Neural cell (in vitro differentiated cells): ENCODE data around the gene NUTM2G. TPM values are rescaled to one million over a fixed set of nuclear protein-coding genes. Genes with fewer than 3 reads are reported as not detected.
"Not testable (repeated sequence)": the region's sequence is repeated elsewhere in the genome, so short reads cannot be mapped to it uniquely, and the experiment has no call there.

Experiments used
- H2AFZ ChIP-seq: fragments of 200-600, 300-800 bp; sonication (generic), shearing (Covaris generic); 2 replicates; pipeline ENCODE4 v1.6.0; 2014; ENCODE audit warnings: low read depth, mild to moderate bottlenecking, antibody characterized with exemption, low read length, moderate library complexity
- H3F3A ChIP-seq: fragments of 200-600 bp; shearing (Covaris generic); 2 replicates; pipeline ENCODE4 v1.6.1; 2016; ENCODE audit warnings: mild to moderate bottlenecking, moderate library complexity, mixed read lengths, antibody characterized with exemption, low read length; ENCODE audit not compliant: insufficient read depth, poor library complexity, severe bottlenecking
- H3K27ac ChIP-seq: fragments of 200-600, 300-800 bp; sonication (generic), shearing (Covaris generic); 2 replicates; pipeline ENCODE4 v1.5.1; 2014; ENCODE audit warnings: mild to moderate bottlenecking, low read length, moderate library complexity
- H3K27me3 ChIP-seq: fragments of 300-800, 200-600 bp; sonication (generic), shearing (Covaris generic); 2 replicates; pipeline ENCODE4 v1.6.0; 2014; ENCODE audit warnings: mild to moderate bottlenecking, low read depth, low read length, moderate library complexity; ENCODE audit not compliant: insufficient read depth
- H3K36me3 ChIP-seq: fragments of 300-800, 200-600 bp; sonication (generic), shearing (Covaris generic); 2 replicates; pipeline ENCODE4 v1.5.1; 2014; ENCODE audit warnings: mild to moderate bottlenecking, antibody characterized with exemption, low read length, moderate library complexity; ENCODE audit not compliant: insufficient read depth
- H3K4me2 ChIP-seq: fragments of 300-800, 200-600 bp; sonication (generic), shearing (Covaris generic); 2 replicates; pipeline ENCODE4 v1.6.0; 2014; ENCODE audit warnings: mild to moderate bottlenecking, low read length
- H3K4me3 ChIP-seq: fragments of 300-800, 200-600 bp; sonication (generic), shearing (Covaris generic); 2 replicates; pipeline ENCODE4 v1.5.1; 2014; ENCODE audit warnings: mild to moderate bottlenecking, low read length, moderate library complexity
- H3K79me2 ChIP-seq: fragments of 200-600 bp; shearing (Covaris generic); replicated peaks from 2 replicates; pipeline ENCODE4 v1.6.0; 2014; ENCODE audit warnings: mild to moderate bottlenecking, low read length, moderate library complexity; ENCODE audit not compliant: insufficient read depth
- H3K9ac ChIP-seq: fragments of 300-800, 200-600 bp; sonication (generic), shearing (Covaris generic); 2 replicates; pipeline ENCODE4 v1.6.1; 2016; ENCODE audit warnings: mild to moderate bottlenecking, low read length, mixed read lengths
- H3K9me2 ChIP-seq: fragments of 200-600 bp; shearing (Covaris generic); 2 replicates; pipeline ENCODE4 v1.6.1; 2016; ENCODE audit warnings: mild to moderate bottlenecking, low read length, mixed read lengths; ENCODE audit not compliant: insufficient read depth
- H3K9me3 ChIP-seq: fragments of 200-600, 300-800 bp; sonication (generic), shearing (Covaris generic); 2 replicates; pipeline ENCODE4 v1.6.1; 2016; ENCODE audit warnings: mild to moderate bottlenecking, mixed run types, low read length, moderate library complexity, mixed read lengths
- H4K20me1 ChIP-seq: fragments of 200-600 bp; shearing (Covaris generic); 2 replicates; pipeline ENCODE4 v1.6.1; 2016; ENCODE audit warnings: mild to moderate bottlenecking, mixed run types; ENCODE audit not compliant: insufficient read depth
- CTCF ChIP-seq: fragments of 450-650 bp; IDR thresholded peaks from 2 replicates; pipeline ENCODE4 v1.5.1; 2014; ENCODE audit warnings: antibody characterized with exemption, mild to moderate bottlenecking, moderate library complexity; ENCODE audit not compliant: poor library complexity, severe bottlenecking
- EP300 ChIP-seq: fragments of 450-650 bp; conservative IDR thresholded peaks from 2 replicates; pipeline ENCODE4 v1.6.1; 2014; ENCODE audit warnings: antibody characterized with exemption, mild to moderate bottlenecking, moderate library complexity; ENCODE audit not compliant: poor library complexity, severe bottlenecking
- EZH2 ChIP-seq: fragments of 200-600, 300-800 bp; shearing (Covaris generic), sonication (generic); IDR thresholded peaks from 2 replicates; pipeline ENCODE4 v1.6.1; 2014; ENCODE audit warnings: antibody characterized with exemption, low read length, borderline replicate concordance, mild to moderate bottlenecking; ENCODE audit not compliant: insufficient read depth, poor library complexity, severe bottlenecking
- POLR2AphosphoS5 ChIP-seq: IDR thresholded peaks from 2 replicates; pipeline ENCODE4 v1.6.1; 2012
- RAD21 ChIP-seq: fragments of 450-650 bp; conservative IDR thresholded peaks from 2 replicates; pipeline ENCODE4 v1.6.1; 2014; ENCODE audit warnings: antibody characterized with exemption, mild to moderate bottlenecking, moderate library complexity
- REST ChIP-seq: IDR thresholded peaks from 2 replicates; pipeline ENCODE4 v1.6.1; 2012; ENCODE audit warnings: borderline replicate concordance
- SMC3 ChIP-seq: fragments of 450-650 bp; conservative IDR thresholded peaks from 2 replicates; pipeline ENCODE4 v1.6.1; 2014; ENCODE audit warnings: antibody characterized with exemption, mild to moderate bottlenecking, moderate library complexity; ENCODE audit not compliant: poor library complexity
- TAF1 ChIP-seq: IDR thresholded peaks from 2 replicates; pipeline ENCODE4 v1.6.1; 2012; ENCODE audit warnings: low read depth
- polyA plus RNA-seq: library from polyadenylated mRNA; depleted of rRNA; stranded (reverse); fragments of >200 nt; gene quantifications from 2 replicates; pipeline ENCODE4 v1.2.3, GENCODE V29; 2014

Gene NUTM2G
- polyA plus RNA-seq, 1 donor from 2014 or later: 1.1 TPM

GRCh38 chr9:96892131-96892530, 36.5 kb upstream of the NUTM2G start:
- Histone ChIP-seq H3K36me3 (no peaks in the 10 kb centered on the region), H3K27me3 (no peaks in the 10 kb centered on the region), H3K27ac (no peak overlapping the region), H4K20me1 (no peaks in the 10 kb centered on the region), H3K9me2 (no peaks in the 10 kb centered on the region), H3K4me2 (no peak overlapping the region), H3K4me3 (no peak overlapping the region), H2AFZ (no peak overlapping the region), H3K9ac (no peak overlapping the region), H3K9me3 (no peaks in the 10 kb centered on the region), H3F3A (no peaks in the 10 kb centered on the region), H3K79me2 (no peaks in the 10 kb centered on the region)
- TF ChIP-seq POLR2AphosphoS5 (no peak), TAF1 (no peak), REST (no peak), CTCF (no peak), EZH2 (no peak), RAD21 (no peak), EP300 (no peak), SMC3 (no peak)

GRCh38 chr9:96900010-96900409, 28.6 kb upstream of the NUTM2G start:
- H3F3A ChIP-seq, H3K4me3 ChIP-seq, H4K20me1 ChIP-seq, H3K27me3 ChIP-seq, H3K79me2 ChIP-seq, H3K9me3 ChIP-seq, H2AFZ ChIP-seq, H3K36me3 ChIP-seq, H3K27ac ChIP-seq, H3K9ac ChIP-seq, H3K4me2 ChIP-seq, H3K9me2 ChIP-seq: not testable (repeated sequence)

- not testable (repeated sequence) for H3K4me2 ChIP-seq, H3K9me3 ChIP-seq, H3K9me2 ChIP-seq, H3K36me3 ChIP-seq, H3F3A ChIP-seq, H2AFZ ChIP-seq, H3K9ac ChIP-seq, H3K79me2 ChIP-seq, H3K4me3 ChIP-seq, H3K27me3 ChIP-seq, H3K27ac ChIP-seq, H4K20me1 ChIP-seq
Measured at GRCh38 chr9:96904947-96905722, 23.5 kb upstream of the NUTM2G start.

- H3F3A ChIP-seq, H3K9me2 ChIP-seq, H3K27me3 ChIP-seq, H4K20me1 ChIP-seq, H3K9ac ChIP-seq, H3K36me3 ChIP-seq, H3K4me3 ChIP-seq, H3K27ac ChIP-seq, H2AFZ ChIP-seq, H3K4me2 ChIP-seq, H3K79me2 ChIP-seq, H3K9me3 ChIP-seq: not testable (repeated sequence)
Measured at GRCh38 chr9:96908479-96908878, 20.2 kb upstream of the NUTM2G start.

- not testable (repeated sequence) for H3F3A ChIP-seq, H3K36me3 ChIP-seq, H3K27ac ChIP-seq, H2AFZ ChIP-seq, H3K79me2 ChIP-seq, H4K20me1 ChIP-seq, H3K4me3 ChIP-seq, H3K27me3 ChIP-seq, H3K9ac ChIP-seq, H3K9me2 ChIP-seq, H3K4me2 ChIP-seq, H3K9me3 ChIP-seq
Measured at GRCh38 chr9:96915539-96915938, 13.1 kb upstream of the NUTM2G start.
